H1 (cell line): Measurements from ENCODE around the gene CD52. TPM values are rescaled to one million over a fixed set of nuclear protein-coding genes. Genes with fewer than 3 reads are reported as not detected.
A peak's percentile ranks its signal among the peaks of the same experiment; 100 is the strongest.

Experiments
- CTCF ChIA-PET: fragments of 300-600 bp; sonication (Branson Sonifier 250); formaldehyde crosslinking; loops from one replicate; lab custom pipeline; 2021; ENCODE audit not compliant: partially characterized antibody; lab: Charles Lee
- POLR2A ChIA-PET: fragments of 300-600 bp; sonication (Branson Sonifier 250); formaldehyde crosslinking; loops from one replicate; lab custom pipeline; 2021; ENCODE audit warnings: inconsistent platforms; ENCODE audit not compliant: partially characterized antibody; lab: Charles Lee
- DNase-seq, 2 experiments: peaks; one replicate each; pipeline versions ENCODE4 v3.0.0 to v3.0.0-alpha.2; 2010 to 2022; ENCODE audit warnings: low spot score in 2 of 2, low read depth in 1 of 2, mixed read lengths in 1 of 2
- FAIRE-seq: peaks from 2 replicates; lab custom pipeline; 2011; peaks lifted over from hg19 to GRCh38; lab: Jason Lieb, UNC
- H2AFZ ChIP-seq: 2 replicates; pipeline ENCODE4 v1.8.1; 2012; ENCODE audit warnings: low read length, inconsistent platforms
- H2AK5ac ChIP-seq: 2 replicates; pipeline ENCODE4 v1.6.1; 2013; ENCODE audit warnings: low read depth, low read length
- H2BK120ac ChIP-seq: replicated peaks from 2 replicates; pipeline ENCODE3; 2013; ENCODE audit warnings: low read depth, low read length, inconsistent platforms
- H2BK12ac ChIP-seq: 2 replicates; pipeline ENCODE4 v1.6.1; 2013; ENCODE audit warnings: low read depth, low read length
- H2BK15ac ChIP-seq: 2 replicates; pipeline ENCODE4 v1.6.1; 2013; ENCODE audit warnings: low read length
- H2BK20ac ChIP-seq: 2 replicates; pipeline ENCODE4 v1.6.1; 2013; ENCODE audit warnings: low read length
- H2BK5ac ChIP-seq: 2 replicates; pipeline ENCODE4 v1.6.1; 2013; ENCODE audit warnings: low read depth, low read length
- H3K14ac ChIP-seq: 2 replicates; pipeline ENCODE4 v1.6.1; 2013; ENCODE audit warnings: inconsistent platforms; ENCODE audit not compliant: insufficient read length
- H3K18ac ChIP-seq: 2 replicates; pipeline ENCODE4 v1.6.1; 2013; ENCODE audit warnings: low read length; ENCODE audit errors: extremely low read depth
- H3K23ac ChIP-seq: 2 replicates; pipeline ENCODE4 v1.6.1; 2013; ENCODE audit warnings: inconsistent platforms; ENCODE audit not compliant: insufficient read length
- H3K23me2 ChIP-seq: 2 replicates; pipeline ENCODE4 v1.6.1; 2013; ENCODE audit warnings: low read depth, low read length
- H3K27ac ChIP-seq: 2 replicates; pipeline ENCODE4 v1.6.1; 2011; ENCODE audit warnings: low read depth, low read length, inconsistent platforms
- H3K27me3 ChIP-seq, 4 experiments: replicated peaks in 1 of 4; 1 replicate in 1 of 4; 2 replicates in 3 of 4; pipeline versions ENCODE4 v1.6.1 to v1.8.1; 2011 to 2013; ENCODE audit warnings: low read length in 3 of 4, mild to moderate bottlenecking in 3 of 4, inconsistent platforms in 2 of 4, mixed read lengths in 2 of 4, moderate library complexity in 1 of 4; ENCODE audit not compliant: control insufficient read depth in 3 of 4, insufficient read depth in 3 of 4; ENCODE audit errors: extremely low read depth in 1 of 4
- H3K36me3 ChIP-seq, 4 experiments: 2 replicates each; pipeline versions ENCODE4 v1.6.1 to v1.8.1; 2011 to 2013; ENCODE audit warnings: mild to moderate bottlenecking in 4 of 4, low read length in 3 of 4, moderate library complexity in 2 of 4, control low read depth in 1 of 4, inconsistent platforms in 1 of 4; ENCODE audit not compliant: insufficient read depth in 4 of 4, control insufficient read depth in 2 of 4
- H3K4ac ChIP-seq: replicated peaks from 2 replicates; pipeline ENCODE3; 2013; ENCODE audit warnings: low read length, low read depth, mixed read lengths, inconsistent platforms; ENCODE audit not compliant: insufficient read length
- H3K4me1 ChIP-seq, 4 experiments: replicated peaks in 1 of 4; 1 replicate in 1 of 4; 2 replicates in 3 of 4; pipeline versions ENCODE4 v1.6.1 to v1.8.1; 2011 to 2013; ENCODE audit warnings: low read length in 3 of 4, inconsistent platforms in 2 of 4, mixed read lengths in 1 of 4; ENCODE audit not compliant: insufficient read depth in 4 of 4, control insufficient read depth in 3 of 4
- H3K4me2 ChIP-seq, 2 experiments: 2 replicates each; pipeline versions ENCODE4 v1.6.1 to v1.8.1; 2011 to 2013; ENCODE audit warnings: low read depth in 2 of 2, low read length in 2 of 2, control low read depth in 1 of 2, inconsistent platforms in 1 of 2, mild to moderate bottlenecking in 1 of 2; ENCODE audit not compliant: insufficient read depth in 1 of 2
- H3K4me3 ChIP-seq, 4 experiments: fragments of 200-600, 300-600 bp in 1 of 4; sonication (generic), shearing (Covaris generic), sonication (Bioruptor Twin) in 1 of 4; 2 replicates each; pipeline versions ENCODE4 v1.5.1 to v1.8.1; 2011 to 2016; ENCODE audit warnings: low read length in 4 of 4, low read depth in 3 of 4, control low read depth in 2 of 4, inconsistent platforms in 2 of 4, mild to moderate bottlenecking in 2 of 4, mixed read lengths in 1 of 4, moderate library complexity in 1 of 4; ENCODE audit not compliant: insufficient read depth in 2 of 4; ENCODE audit errors: extremely low read depth in 1 of 4
- H3K56ac ChIP-seq: replicated peaks from 2 replicates; pipeline ENCODE3; 2013; ENCODE audit warnings: low read depth, mild to moderate bottlenecking, mixed read lengths, low read length, inconsistent platforms; ENCODE audit not compliant: insufficient read length
- H3K79me1 ChIP-seq: 2 replicates; pipeline ENCODE4 v1.6.1; 2013; ENCODE audit warnings: low read depth, low read length, control low read depth
- H3K79me2 ChIP-seq, 2 experiments: 2 replicates each; pipeline versions ENCODE4 v1.6.1 to v1.8.1; 2012 to 2013; ENCODE audit warnings: low read length in 2 of 2, mild to moderate bottlenecking in 2 of 2, inconsistent platforms in 1 of 2; ENCODE audit not compliant: insufficient read depth in 2 of 2, control insufficient read depth in 1 of 2
- H3K9ac ChIP-seq, 4 experiments: replicated peaks in 1 of 4; 1 replicate in 1 of 4; 2 replicates in 3 of 4; pipeline versions ENCODE4 v1.6.1 to v1.8.1; 2011 to 2013; ENCODE audit warnings: low read depth in 3 of 4, low read length in 3 of 4, control low read depth in 2 of 4, mild to moderate bottlenecking in 2 of 4, moderate library complexity in 2 of 4, inconsistent platforms in 1 of 4; ENCODE audit errors: extremely low read depth in 1 of 4
- H3K9me3 ChIP-seq, 2 experiments: 2 replicates each; pipeline versions ENCODE4 v1.6.1 to v1.8.1; 2012 to 2013; ENCODE audit warnings: mild to moderate bottlenecking in 2 of 2, moderate library complexity in 2 of 2, control low read depth in 1 of 2, inconsistent platforms in 1 of 2, low read depth in 1 of 2, low read length in 1 of 2, mixed read lengths in 1 of 2; ENCODE audit not compliant: insufficient read depth in 2 of 2
- H4K20me1 ChIP-seq, 2 experiments: replicated peaks in 1 of 2; 2 replicates each; pipeline versions ENCODE3 to v1.8.1; 2011 to 2013; ENCODE audit warnings: inconsistent platforms in 2 of 2, low read length in 2 of 2, mild to moderate bottlenecking in 1 of 2; ENCODE audit not compliant: insufficient read depth in 2 of 2, control insufficient read depth in 1 of 2
- H4K5ac ChIP-seq: 2 replicates; pipeline ENCODE4 v1.6.1; 2013; ENCODE audit warnings: low read length, low read depth, mixed read lengths, inconsistent platforms; ENCODE audit not compliant: insufficient read length
- H4K8ac ChIP-seq: 2 replicates; pipeline ENCODE4 v1.8.0; 2013; ENCODE audit warnings: mild to moderate bottlenecking, moderate library complexity, low read length, inconsistent platforms; ENCODE audit not compliant: insufficient read depth; ENCODE audit errors: extremely low read depth
- H4K91ac ChIP-seq: replicated peaks from 2 replicates; pipeline ENCODE3; 2013; ENCODE audit warnings: low read length, mixed read lengths, inconsistent platforms; ENCODE audit not compliant: insufficient read length
- CREB1 ChIP-seq: IDR thresholded peaks from 2 replicates; pipeline ENCODE4 v1.6.1; 2012; ENCODE audit warnings: inconsistent platforms
- GABPA ChIP-seq: IDR thresholded peaks from 2 replicates; pipeline ENCODE4 v1.6.1; 2011; ENCODE audit warnings: mild to moderate bottlenecking, low read length, moderate library complexity, borderline replicate concordance; ENCODE audit not compliant: insufficient read depth
- NANOG ChIP-seq: IDR thresholded peaks from 2 replicates; pipeline ENCODE4 v1.6.1; 2011; ENCODE audit warnings: low read length, low read depth, mild to moderate bottlenecking, inconsistent platforms; ENCODE audit not compliant: insufficient read depth, poor library complexity, severe bottlenecking
- WGBS, 2 experiments: shearing (Covaris generic) in 1 of 2; methylation state at CpG; one replicate each; pipeline versions ENCODE4 v1.1.6 to v1.1.7; 2013 to 2015; ENCODE audit warnings: low lambda C conversion rate in 2 of 2, mixed read lengths in 2 of 2, inconsistent platforms in 1 of 2, low coverage in 1 of 2, missing lambda C conversion rate in 1 of 2; ENCODE audit not compliant: insufficient replicate concordance in 2 of 2, insufficient coverage in 1 of 2, insufficient read length in 1 of 2; ENCODE audit errors: extremely low coverage in 1 of 2, missing lambda C conversion rate in 1 of 2; 5-methylcytosine and 5-hydroxymethylcytosine counted together
- polyA plus RNA-seq, 7 experiments: library from polyadenylated mRNA; depleted of rRNA in 3 of 7; stranded (reverse) in 5 of 7; unstranded in 2 of 7; fragments of >200 nt in 5 of 7; fragments of 200-250 nt in 2 of 7; gene quantifications; 1 replicate in 5 of 7; 2 replicates in 1 of 7; 4 replicates in 1 of 7; pipeline versions ENCODE4 v1.2.1 to v1.2.3, GENCODE V29; 2011 to 2013; ENCODE audit warnings: missing spikeins in 2 of 7, mixed read lengths in 2 of 7
- total RNA-seq: library from RNA; stranded (reverse); fragmentation: NEBNext Ultra II Directional; extraction: Animal tissue kit (Norgen Biotek cat#: 25700); gene quantifications from 2 replicates; pipeline ENCODE4 v1.2.1, GENCODE V29; 2021

The CD52 gene
- total and polyA plus RNA-seq, 2 of the 8 experiments (the other 6 are each of a cell fraction or from before 2014, with no cell fraction given) = 2.4 to 3.1 TPM

- peak overlapping the region; percentile 66; the same call in 1 of the 2 replicates for H2BK5ac ChIP-seq
- no peak overlapping the region for H2AK5ac ChIP-seq
- no peak for DNase-seq
- TF ChIP-seq CREB1 = no peak
- no peak for TF ChIP-seq NANOG
- no peak for TF ChIP-seq GABPA
- no peaks in the 10 kb centered on the region for H3K79me2 ChIP-seq
- no peak overlapping the region for H3K14ac ChIP-seq
- no peak overlapping the region; the same call in 1 of the 2 replicates for H3K27ac ChIP-seq
- no peak overlapping the region for H3K23ac ChIP-seq
- H3K23me2 ChIP-seq = no peaks in the 10 kb centered on the region; the same call in 1 of the 2 replicates
- H3K4me2 ChIP-seq = no peak overlapping the region
- H2BK15ac ChIP-seq = no peak overlapping the region
- H4K5ac ChIP-seq = no peak overlapping the region
- no peak overlapping the region for H2BK120ac ChIP-seq
- H3K27me3 ChIP-seq = no peaks in the 10 kb centered on the region
- no peak overlapping the region for H3K4me3 ChIP-seq
- peak overlapping the region; percentile 22 for H4K91ac ChIP-seq
- no peak overlapping the region for H3K56ac ChIP-seq
- no peak overlapping the region for H3K9ac ChIP-seq
- H2BK20ac ChIP-seq = no peak overlapping the region
- ChIA-PET POLR2A (interaction anchor here (1.0 to 2.2 kb wide), 7 partner anchors 8 to 121 kb away, joined by 3 to 14 read pairs (median 5); partner anchors contain the start of genes CD52 and SH3BGRL3), CTCF (interaction anchor here (1.3 to 57.0 kb wide), 5 partner anchors 2 to 126 kb away, joined by 3 to 1530 read pairs (median 297); partner anchors contain the start of genes CD52, SH3BGRL3 and UBXN11)
- no peak overlapping the region for H3K4ac ChIP-seq
- FAIRE-seq = no peak
- H3K36me3 ChIP-seq = no peaks in the 10 kb centered on the region
- no peaks in the 10 kb centered on the region for H3K9me3 ChIP-seq
- H2AFZ ChIP-seq = no peak overlapping the region
- H4K20me1 ChIP-seq = peaks cover 0 to under 1% of the 10 kb centered on the region in 2 experiments
- H3K79me1 ChIP-seq = no peaks in the 10 kb centered on the region
- H3K4me1 ChIP-seq = peaks cover 0 to 22% (median 17%) of the 10 kb centered on the region in 4 experiments; a peak in 6 of 7 replicates
- WGBS, 2 experiments = 88% methylated on average over 3 of the region's 3 CpGs; no CpG with 5 or more reads in 1 of the 2 experiments
- H2BK12ac ChIP-seq = peak overlapping the region; percentile 80; the same call in 1 of the 2 replicates
- peak overlapping the region; percentile 81; the same call in 1 of the 2 replicates for H3K18ac ChIP-seq
- H4K8ac ChIP-seq = no peak overlapping the region
These were observed 26.3 kb upstream of the CD52 start for GRCh38 chr1:26291433-26291832.
